ENCODE data around the gene ACTL9.

The ACTL9 gene

GRCh38 chr19:8666814-8667405 is 31.7 kb downstream of the ACTL9 start:
- H3K27ac ChIP-seq: no peak overlapping the region
- no peak for TF ChIP-seq CTCF (IDR thresholded peaks at IDR 0.05)
- TF ChIP-seq ZFX (IDR thresholded peaks at IDR 0.05; ENCODE audit: borderline replicate concordance): no peak

DNA sequence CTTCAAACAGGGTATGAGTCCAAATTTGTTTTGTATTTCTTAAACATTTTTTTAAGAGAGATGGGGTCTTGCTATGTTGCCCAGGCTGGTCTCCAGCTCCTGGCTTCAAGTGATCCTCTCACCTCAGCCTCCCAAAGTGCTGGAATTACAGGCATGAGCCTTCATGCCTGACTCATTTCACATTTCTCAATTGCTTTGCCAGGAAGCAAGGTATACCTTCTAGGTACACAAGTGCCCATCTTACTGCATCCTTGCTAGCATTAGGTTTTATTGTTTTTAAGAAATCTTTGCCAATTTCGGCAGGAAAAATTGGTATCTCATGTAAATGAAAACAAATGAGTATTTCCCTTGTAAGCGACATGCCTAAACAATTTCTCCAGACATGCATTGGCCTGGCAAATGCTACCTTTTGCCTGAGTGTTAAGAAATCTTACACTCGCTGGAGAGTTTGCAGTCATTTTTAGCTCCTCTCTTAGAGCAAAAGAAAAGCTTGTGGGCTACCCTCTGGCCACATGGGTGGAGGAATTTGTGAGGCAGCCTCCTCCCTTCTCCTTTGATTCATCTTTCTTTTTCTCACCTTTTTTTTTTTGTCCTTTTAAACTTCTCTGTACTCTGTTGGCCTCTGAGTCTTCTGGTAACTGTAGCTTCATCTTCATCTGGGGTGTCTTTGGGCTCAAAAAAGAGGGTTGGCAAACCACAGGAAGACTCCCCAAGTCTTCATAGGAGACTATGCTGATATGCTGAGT is 33.0 kb downstream of the ACTL9 start:
- TF ChIP-seq CTCF (IDR thresholded peaks at IDR 0.05) (no peak), ZFX (IDR thresholded peaks at IDR 0.05; ENCODE audit: borderline replicate concordance) (no peak)
- H3K27ac ChIP-seq: no peak overlapping the region

DNA sequence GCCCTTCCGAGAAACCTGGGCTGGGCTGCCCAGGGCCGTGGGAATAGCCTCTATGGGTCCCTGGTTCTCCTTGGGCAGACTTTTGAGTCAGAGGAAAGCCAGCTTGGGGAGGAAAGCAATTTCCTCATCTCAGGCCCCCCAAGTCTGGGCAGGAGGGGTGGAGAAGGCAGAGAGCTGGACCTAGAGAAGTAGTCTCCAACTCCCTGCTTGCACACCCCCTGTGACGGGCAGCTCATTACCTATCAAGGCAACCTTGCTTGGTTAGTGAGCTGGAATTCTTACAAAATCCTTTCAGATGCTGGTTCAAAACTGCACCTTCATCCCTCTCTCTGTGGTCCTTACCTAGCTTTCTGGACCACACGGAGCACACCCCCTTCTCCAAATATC is 33.9 kb downstream of the ACTL9 start:
- no peak overlapping the region for H3K27ac ChIP-seq
- no peak for TF ChIP-seq ZFX (IDR thresholded peaks at IDR 0.05; ENCODE audit: borderline replicate concordance)
- no peak for TF ChIP-seq CTCF (IDR thresholded peaks at IDR 0.05)

GRCh38 chr19:8663920-8664670 is 34.5 kb downstream of the ACTL9 start:
- no peak for TF ChIP-seq ZFX (IDR thresholded peaks at IDR 0.05; ENCODE audit: borderline replicate concordance)
- no peak for TF ChIP-seq CTCF (IDR thresholded peaks at IDR 0.05)
- no peak overlapping the region for H3K27ac ChIP-seq

DNA sequence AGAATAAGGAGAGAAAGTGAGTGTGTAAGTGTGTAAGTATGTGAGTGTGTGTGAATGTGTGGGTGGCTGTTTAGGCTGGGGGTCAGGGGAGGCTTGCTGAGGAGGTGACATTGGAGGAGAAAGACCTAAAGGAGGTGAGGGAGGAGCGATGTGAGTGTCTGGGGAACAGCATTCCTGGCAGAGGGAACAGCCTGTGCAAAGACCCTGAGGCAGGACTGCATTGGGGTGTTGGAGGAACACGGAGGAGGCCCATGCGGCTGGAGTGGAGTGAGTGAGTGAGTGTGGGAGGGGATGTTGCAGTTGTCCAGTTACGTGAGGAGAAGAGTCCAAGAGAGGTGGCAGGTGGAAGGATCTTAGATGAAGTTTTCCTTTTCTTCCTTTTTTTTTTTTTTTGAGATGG is 36.3 kb downstream of the ACTL9 start:
- H3K27ac ChIP-seq: no peak overlapping the region
- no peak for TF ChIP-seq ZFX (IDR thresholded peaks at IDR 0.05; ENCODE audit: borderline replicate concordance)
- TF ChIP-seq CTCF (IDR thresholded peaks at IDR 0.05): no peak

DNA sequence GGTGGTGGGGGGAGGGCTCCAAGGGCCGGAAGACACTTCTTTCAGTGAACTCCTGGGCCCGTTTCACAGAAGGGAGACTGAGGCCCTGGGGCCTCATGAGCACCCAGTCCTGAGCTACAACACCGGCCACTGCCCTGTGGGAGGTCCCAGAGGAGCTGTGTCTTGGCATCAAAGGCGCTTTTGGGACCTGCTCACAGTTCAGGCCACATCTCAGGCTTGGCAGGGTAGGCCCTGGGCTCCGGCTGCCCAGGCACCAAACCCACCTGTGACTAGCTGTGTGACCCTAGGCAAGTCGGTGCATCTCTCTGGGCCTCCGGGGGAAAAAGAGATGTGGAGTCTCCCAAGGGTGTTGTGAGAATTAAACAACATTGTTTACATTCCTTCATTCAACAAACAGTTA is 38.7 kb downstream of the ACTL9 start:
- H3K27ac ChIP-seq: no peak overlapping the region
- TF ChIP-seq ZFX (IDR thresholded peaks at IDR 0.05; ENCODE audit: borderline replicate concordance) (no peak), CTCF (IDR thresholded peaks at IDR 0.05) (no peak)

DNA sequence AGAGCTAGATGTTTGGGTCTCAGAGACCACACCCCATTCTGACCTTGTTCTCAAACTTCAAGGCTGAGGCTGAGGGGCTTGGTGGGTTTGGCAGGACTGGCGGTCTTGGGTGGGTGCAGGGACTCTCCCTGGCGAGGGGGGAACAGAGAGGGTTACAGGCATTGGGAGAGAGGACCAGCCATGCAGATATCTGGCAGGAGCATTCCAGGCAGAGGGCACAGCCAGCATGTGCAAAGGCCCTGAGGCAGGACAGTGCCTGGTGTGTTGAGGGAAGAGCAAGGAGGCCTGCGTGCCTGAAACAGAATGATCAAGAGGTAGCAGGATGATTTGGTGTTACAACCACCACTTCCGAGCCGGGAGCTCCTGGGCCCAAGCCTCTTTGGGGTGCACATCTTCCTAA is 40.7 kb downstream of the ACTL9 start:
- no peak overlapping the region for H3K27ac ChIP-seq
- TF ChIP-seq ZFX (IDR thresholded peaks at IDR 0.05; ENCODE audit: borderline replicate concordance) (no peak), CTCF (IDR thresholded peaks at IDR 0.05) (no peak)
